K562 (cell line): ENCODE results near the gene CEMIP. TPM values are rescaled to one million over a fixed set of nuclear protein-coding genes. Genes with fewer than 3 reads are reported as not detected.

Experiments used
- ATAC-seq: fragments of 200-7000 bp; cut with Tn5 transposase; 3 replicates; pipeline ENCODE4 v1.9.1; 2020; ENCODE audit warnings: moderate library complexity
- BruUV-seq: library from RNA; stranded (reverse); fragments of 400-500 nt; replicated peaks from 2 replicates; lab custom pipeline; 2021; lab: Mats Ljungman, UMichigan
- CTCF ChIA-PET: fragments of 300-600 bp; formaldehyde crosslinking; extraction: SDS; loops from one replicate; lab custom pipeline; 2021; ENCODE audit warnings: low intra/inter-chr PET ratio; lab: Yijun Ruan, JAX
- POLR2A ChIA-PET: fragments of 300-600, 350-650 bp; sonication (Branson Sonifier 250); formaldehyde crosslinking; extraction: SDS; loops from one replicate; lab custom pipeline; 2021; ENCODE audit warnings: antibody characterized with exemption, inconsistent platforms; lab: Yijun Ruan, JAX
- DNase-seq, 4 experiments: peaks; one replicate each; pipeline versions ENCODE4 v3.0.0 to v3.0.0-alpha.2; 2011 to 2018; ENCODE audit warnings: low spot score in 3 of 4, mixed read lengths in 3 of 4; ENCODE audit errors: extremely low read depth in 1 of 4
- FAIRE-seq: peaks from 2 replicates; lab custom pipeline; 2011; peaks lifted over from hg19 to GRCh38; lab: Jason Lieb, UNC
- H2AFZ ChIP-seq: 2 replicates; pipeline ENCODE4 v1.6.0; 2011; ENCODE audit warnings: low read depth, low read length, control low read depth, inconsistent platforms
- H3K27ac ChIP-seq: fragments of 200-600 bp; 3 replicates; pipeline ENCODE4 v1.8.0; 2011; ENCODE audit warnings: low read depth, mild to moderate bottlenecking, control low read depth, inconsistent platforms, low read length, moderate library complexity, mixed read lengths; ENCODE audit errors: extremely low read depth
- H3K27me3 ChIP-seq, 2 experiments: fragments of 300-600 bp in 1 of 2; 2 replicates in 1 of 2; 3 replicates in 1 of 2; pipeline versions ENCODE4 v1.6.0 to v1.8.0; 2011; ENCODE audit warnings: inconsistent platforms in 2 of 2, low read length in 2 of 2, mild to moderate bottlenecking in 1 of 2, mixed read lengths in 1 of 2, moderate library complexity in 1 of 2; ENCODE audit not compliant: control insufficient read depth in 2 of 2, insufficient read depth in 2 of 2
- H3K36me3 ChIP-seq: fragments of 300-600 bp; 3 replicates; pipeline ENCODE4 v1.8.0; 2011; ENCODE audit warnings: mild to moderate bottlenecking, low read length, inconsistent platforms; ENCODE audit not compliant: control insufficient read depth, insufficient read depth
- H3K4me1 ChIP-seq, 2 experiments: fragments of 200-600 bp in 1 of 2; replicated peaks in 1 of 2; 2 replicates in 1 of 2; 3 replicates in 1 of 2; pipeline versions ENCODE4 v1.5.1 to v1.8.0; 2011; ENCODE audit warnings: inconsistent platforms in 2 of 2, low read length in 2 of 2, mild to moderate bottlenecking in 1 of 2, mixed read lengths in 1 of 2, moderate library complexity in 1 of 2; ENCODE audit not compliant: control insufficient read depth in 2 of 2, insufficient read depth in 2 of 2
- H3K4me2 ChIP-seq: 2 replicates; pipeline ENCODE4 v1.6.1; 2011; ENCODE audit warnings: low read length, control low read depth, inconsistent platforms, mixed read lengths; ENCODE audit not compliant: insufficient read depth
- H3K4me3 ChIP-seq: fragments of 200-600 bp; sonication (generic), shearing (Covaris generic); 2 replicates; pipeline ENCODE4 v1.5.1; 2016; ENCODE audit warnings: control low read depth, inconsistent platforms
- H3K79me2 ChIP-seq: fragments of 200-600 bp; 3 replicates; pipeline ENCODE4 v1.8.0; 2011; ENCODE audit warnings: low read length, inconsistent platforms; ENCODE audit not compliant: control insufficient read depth, insufficient read depth
- H3K9ac ChIP-seq, 2 experiments: 2 replicates each; pipeline versions ENCODE4 v1.6.0 to v1.6.1; 2011; ENCODE audit warnings: low read depth in 2 of 2, low read length in 2 of 2, control low read depth in 1 of 2, inconsistent platforms in 1 of 2, mild to moderate bottlenecking in 1 of 2, mixed read lengths in 1 of 2; ENCODE audit not compliant: insufficient read depth in 1 of 2
- H3K9me1 ChIP-seq: one replicate; pipeline ENCODE4 v1.6.0; 2011; ENCODE audit warnings: inconsistent platforms, mild to moderate bottlenecking, low read length, moderate library complexity; ENCODE audit not compliant: control insufficient read depth, insufficient read depth
- H3K9me3 ChIP-seq: replicated peaks from 2 replicates; pipeline ENCODE4 v1.5.1; 2011; ENCODE audit warnings: low read depth, low read length, inconsistent platforms; ENCODE audit not compliant: control insufficient read depth, insufficient read depth
- H4K20me1 ChIP-seq: replicated peaks from 2 replicates; pipeline ENCODE4 v1.6.1; 2011; ENCODE audit warnings: low read length, inconsistent platforms, mixed read lengths; ENCODE audit not compliant: control insufficient read depth, insufficient read depth
- C11orf30 ChIP-seq: fragments of 450-650 bp; IDR thresholded peaks from 2 replicates; pipeline ENCODE4 v1.6.1; 2016; ENCODE audit warnings: low read depth, mild to moderate bottlenecking
- CAMTA2 ChIP-seq: fragments of 250-450 bp; sonication (Bioruptor Pico); conservative IDR thresholded peaks from 2 replicates; pipeline ENCODE4 v1.5.1; 2022
- CHCHD3 ChIP-seq: fragments of 250-450 bp; sonication (Bioruptor Pico); IDR thresholded peaks from 2 replicates; pipeline ENCODE4 v2.1.2; 2022; ENCODE audit warnings: mild to moderate bottlenecking
- DDX20 ChIP-seq: fragments of 450-650 bp; IDR thresholded peaks from 2 replicates; pipeline ENCODE4 v1.6.1; 2016; ENCODE audit warnings: missing genetic modification characterization, low read depth, mild to moderate bottlenecking, missing compliant biosample characterization, moderate library complexity
- IRF1 ChIP-seq: sonication (generic); formaldehyde crosslinking; IDR thresholded peaks from 2 replicates; pipeline ENCODE4 v1.8.0; 2022; ENCODE audit warnings: missing genetic modification reagents, mild to moderate bottlenecking, borderline replicate concordance
- POLR2B ChIP-seq: fragments of 450-650 bp; IDR thresholded peaks from 2 replicates; pipeline ENCODE4 v1.6.1; 2018; ENCODE audit warnings: low read depth; ENCODE audit not compliant: partially characterized antibody
- PRMT5 ChIP-seq: sonication (generic); formaldehyde crosslinking; IDR thresholded peaks from 2 replicates; pipeline ENCODE4 v1.5.0; 2020; ENCODE audit warnings: missing genetic modification reagents
- PURB ChIP-seq: sonication (generic); formaldehyde crosslinking; IDR thresholded peaks from 2 replicates; pipeline ENCODE4 v1.9.0; 2021; ENCODE audit warnings: low read depth, mild to moderate bottlenecking, missing genetic modification reagents
- RBM14 ChIP-seq: fragments of 200-400 bp; formaldehyde crosslinking; IDR thresholded peaks from 2 replicates; pipeline ENCODE4 v1.6.1; 2018; ENCODE audit warnings: low read depth, mild to moderate bottlenecking, low read length, moderate library complexity, borderline replicate concordance; ENCODE audit not compliant: insufficient read depth
- SNIP1 ChIP-seq: fragments of 450-650 bp; IDR thresholded peaks from 2 replicates; pipeline ENCODE4 v1.7.1; 2017; ENCODE audit warnings: low read depth, mild to moderate bottlenecking
- TFE3 ChIP-seq: fragments of 450-650 bp; formaldehyde crosslinking; IDR thresholded peaks from 2 replicates; pipeline ENCODE4 v1.4.0; 2020; ENCODE audit warnings: mild to moderate bottlenecking, mixed read lengths
- ZEB2 ChIP-seq: fragments of 450-650 bp; IDR thresholded peaks from 2 replicates; pipeline ENCODE4 v1.6.1; 2016
- ZNF12 ChIP-seq: sonication (generic); formaldehyde crosslinking; IDR thresholded peaks from 2 replicates; pipeline ENCODE4 v1.4.0; 2020; ENCODE audit warnings: mild to moderate bottlenecking, missing genetic modification reagents
- ZNF165 ChIP-seq: fragments of 250-450 bp; sonication (Bioruptor Pico); IDR thresholded peaks from 2 replicates; pipeline ENCODE4 v1.4.0; 2020; ENCODE audit warnings: borderline replicate concordance
- WGBS: fragments of 100-300 bp; shearing (Covaris generic); methylation state at CpG from one replicate; pipeline ENCODE4 v1.1.6; 2016; ENCODE audit warnings: low coverage, mixed read lengths; ENCODE audit not compliant: insufficient coverage; ENCODE audit errors: missing lambda C conversion rate; 5-methylcytosine and 5-hydroxymethylcytosine counted together
- in situ Hi-C: fragments of 300-500 bp; cut with MboI; formaldehyde crosslinking; loops from 4 replicates; pipeline ENCODE4 v1.15.0; 2018; ENCODE audit warnings: inconsistent platforms, mixed read lengths
- intact Hi-C: fragments of 100-400 bp; cut with micrococcal nuclease; formaldehyde crosslinking; loops from 2 replicates; pipeline ENCODE4 v1.14.2; 2022
- polyA plus RNA-seq, 8 experiments: library from polyadenylated mRNA; depleted of rRNA in 4 of 8; stranded (reverse) in 5 of 8; unstranded in 3 of 8; fragments of >200 nt; fragmentation: Nextera tagmentation in 2 of 8; fragmentation: Illumina TruSeq in 1 of 8; extraction: Ambion mirVana in 2 of 8; extraction: Trizol in 1 of 8; gene quantifications; 2 replicates each; pipeline versions ENCODE4 v1.2.1 to v1.2.3, GENCODE V29; 2011 to 2014; ENCODE audit warnings: inconsistent platforms in 1 of 8, missing spikeins in 1 of 8
- total RNA-seq, 7 experiments: library from RNA; depleted of rRNA in 6 of 7; stranded (reverse); fragments of >200 nt in 6 of 7; fragmentation: Illumina TruSeq in 2 of 7; extraction: Trizol in 2 of 7; gene quantifications; 2 replicates each; pipeline versions ENCODE4 v1.2.1 to v1.2.3, GENCODE V29; 2011 to 2021; ENCODE audit warnings: low replicate concordance in 1 of 7
- TF ChIP-seq, protein P1 (sequence below): sonication (generic); formaldehyde crosslinking; IDR thresholded peaks from 2 replicates; pipeline ENCODE4 v1.9.0; 2022; ENCODE audit warnings: mild to moderate bottlenecking, missing genetic modification reagents
- TF ChIP-seq, protein P2 (sequence below): fragments of 250-450 bp; sonication (Bioruptor Pico); IDR thresholded peaks from 2 replicates; pipeline ENCODE4 v1.8.0; 2022; ENCODE audit warnings: moderate library complexity, mild to moderate bottlenecking, inconsistent platforms

Gene CEMIP
- total and polyA plus RNA-seq, 9 of the 15 experiments (the other 6 are each of a cell fraction or from before 2014, with no cell fraction given), result 0.33 TPM; not detected in 8

DNA sequence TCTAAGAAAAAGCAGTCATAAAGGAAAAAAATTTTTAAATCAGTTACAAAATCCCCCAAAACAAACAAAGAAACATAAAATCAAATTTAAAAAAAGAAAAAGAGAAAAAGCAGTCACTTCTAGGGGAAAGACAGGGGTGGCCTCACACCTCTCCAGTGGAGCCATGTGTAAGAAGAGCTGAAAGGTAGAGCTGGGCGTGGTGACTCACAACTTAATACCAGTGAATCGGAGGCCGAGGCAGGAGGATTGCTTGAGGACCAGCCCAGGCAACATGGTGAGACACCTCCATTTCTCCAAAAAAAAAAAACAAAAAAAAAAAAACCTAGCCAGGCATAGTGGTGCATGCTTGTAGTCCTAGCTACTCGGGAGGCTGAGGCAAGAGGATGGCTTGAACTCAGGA, 195.7 kb downstream of the CEMIP start:
- BruUV-seq, result no TSS peak
- H3K4me3 ChIP-seq, result no peak overlapping the region
- H3K9ac ChIP-seq, result no peak overlapping the region
- no peaks in the 10 kb centered on the region for H3K9me3 ChIP-seq
- peaks cover 20% of the 10 kb centered on the region; the same call in 2 of the 3 replicates for H3K79me2 ChIP-seq
- intact Hi-C loops (no loop called here), in situ Hi-C loops (loop anchor here (5.0 to 10.0 kb wide), 3 partner anchors 292 to 518 kb away; no protein-coding TSS in a partner anchor)
- WGBS, result 88% methylated on average over 4 of the region's 4 CpGs
- no peak for DNase-seq
- no peak overlapping the region for H3K4me2 ChIP-seq
- TF ChIP-seq ZNF12 (no peak), RBM14 (no peak), ZEB2 (no peak), CAMTA2 (CRISPR knock-in tag) (no peak), ZNF165 (no peak), CHCHD3 (CRISPR knock-in tag) (no peak), POLR2B (no peak), TFE3 (CRISPR knock-in tag) (no peak), PURB (CRISPR knock-in tag) (no peak), DDX20 (no peak), PRMT5 (no peak), C11orf30 (no peak), IRF1 (CRISPR knock-in tag) (no peak), SNIP1 (no peak)
- TF ChIP-seq, protein P1, sequence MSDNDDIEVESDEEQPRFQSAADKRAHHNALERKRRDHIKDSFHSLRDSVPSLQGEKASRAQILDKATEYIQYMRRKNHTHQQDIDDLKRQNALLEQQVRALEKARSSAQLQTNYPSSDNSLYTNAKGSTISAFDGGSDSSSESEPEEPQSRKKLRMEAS, result no peak
- TF ChIP-seq, protein P2, sequence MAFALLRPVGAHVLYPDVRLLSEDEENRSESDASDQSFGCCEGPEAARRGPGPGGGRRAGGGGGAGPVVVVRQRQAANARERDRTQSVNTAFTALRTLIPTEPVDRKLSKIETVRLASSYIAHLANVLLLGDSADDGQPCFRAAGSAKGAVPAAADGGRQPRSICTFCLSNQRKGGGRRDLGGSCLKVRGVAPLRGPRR (CRISPR knock-in tag), result no peak
- H3K4me1 ChIP-seq, result peaks cover 0 to 3% of the 10 kb centered on the region in 2 experiments; a peak in 2 of 5 replicates
- FAIRE-seq, result no peak
- H4K20me1 ChIP-seq, result peaks cover 28% of the 10 kb centered on the region
- H3K27ac ChIP-seq, result no peak overlapping the region
- H2AFZ ChIP-seq, result no peak overlapping the region
- H3K9me1 ChIP-seq, result peaks cover 4% of the 10 kb centered on the region
- no peak for ATAC-seq
- H3K27me3 ChIP-seq, result no peaks in the 10 kb centered on the region
- POLR2A ChIA-PET, result no interaction called here
- H3K36me3 ChIP-seq, result peaks cover 43% of the 10 kb centered on the region
- CTCF ChIA-PET, result interaction anchor here (2.2 kb wide), 1 partner anchor 291 kb away, joined by 4 read pairs; no protein-coding TSS in a partner anchor
